Measurements from ENCODE around the gene SEMA6D.

- no peak for TF ChIP-seq POLR2A (IDR thresholded peaks at IDR 0.05)
- no peak for TF ChIP-seq CTCF (IDR thresholded peaks at IDR 0.05)
- TF ChIP-seq EP300 (IDR thresholded peaks at IDR 0.05), result no peak
Measured at GRCh38 chr15:47727676-47728075, 10.4 kb downstream of the SEMA6D start.
